PFSK-1 (cell line): Measurements from ENCODE around the gene SLC6A12.

ENCODE experiments used
- FOXP2 ChIP-seq: optimal IDR thresholded peaks from 2 replicates; pipeline ENCODE3; 2011; ENCODE audit warnings: borderline replicate concordance, control low read depth, inconsistent platforms; ENCODE audit not compliant: insufficient read depth; ENCODE audit errors: extremely low read length, extremely low read depth
- POLR2AphosphoS5 ChIP-seq: IDR thresholded peaks from 2 replicates; pipeline ENCODE4 v1.6.1; 2012; ENCODE audit warnings: low read depth, mild to moderate bottlenecking, control low read depth, low read length, moderate library complexity
- SIN3A ChIP-seq: IDR thresholded peaks from 2 replicates; pipeline ENCODE4 v1.6.1; 2012; ENCODE audit warnings: mild to moderate bottlenecking, low read length, moderate library complexity, borderline replicate concordance; ENCODE audit not compliant: insufficient read depth
- TAF1 ChIP-seq: IDR thresholded peaks from 2 replicates; pipeline ENCODE4 v1.6.1; 2012; ENCODE audit warnings: low read length, control low read depth, borderline replicate concordance; ENCODE audit not compliant: insufficient read depth
- TF ChIP-seq, protein P1 (sequence below), 2 experiments: IDR thresholded peaks; 2 replicates each; pipeline versions ENCODE4 v1.6.1 to v1.8.0; 2011 to 2012; ENCODE audit warnings: low read depth in 2 of 2, low read length in 2 of 2, control low read depth in 1 of 2, inconsistent platforms in 1 of 2, mild to moderate bottlenecking in 1 of 2, moderate library complexity in 1 of 2; ENCODE audit not compliant: insufficient read depth in 1 of 2

Gene SLC6A12

DNA sequence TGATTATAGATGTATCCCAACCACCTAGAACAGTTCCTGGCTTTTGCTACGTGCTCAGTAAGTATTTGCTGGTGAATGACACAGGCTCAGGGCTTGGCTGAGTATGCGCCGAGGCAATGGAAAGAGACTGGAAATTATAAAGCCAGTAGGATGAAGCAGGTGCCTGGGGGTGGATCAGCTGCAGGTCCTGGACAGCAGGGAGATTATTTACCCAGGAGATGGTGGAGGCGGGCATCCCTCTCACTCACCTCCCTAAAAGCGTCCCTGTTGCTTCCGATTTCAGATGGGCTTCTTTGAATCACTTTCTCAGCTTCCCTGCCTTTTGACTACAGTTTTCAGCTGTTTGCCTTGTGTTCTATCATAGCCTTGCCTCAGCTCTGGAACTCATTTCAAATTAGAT lies 42.3 kb upstream of the SLC6A12 start:
- no peak for TF ChIP-seq FOXP2
- TF ChIP-seq TAF1, result no peak
- no peak for TF ChIP-seq SIN3A

DNA sequence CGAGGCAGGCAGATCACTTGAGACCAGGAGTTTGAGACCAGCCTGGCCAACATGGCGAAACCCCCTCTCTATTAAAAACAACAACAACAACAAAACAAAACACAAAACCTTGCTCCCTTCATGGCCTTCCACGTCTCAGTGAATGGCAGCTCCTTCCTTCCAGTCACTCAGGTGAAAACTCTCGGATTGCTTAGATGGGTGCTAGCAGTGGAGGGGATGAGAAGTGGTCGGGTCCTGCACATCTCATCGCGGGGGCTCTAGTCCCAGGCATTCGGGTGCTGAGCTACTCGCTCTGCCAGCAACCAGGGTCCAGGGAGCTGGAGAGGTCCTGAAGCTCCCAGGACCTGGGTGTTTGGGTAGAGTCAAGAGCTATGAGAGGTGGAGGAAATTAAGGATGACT lies 41.0 kb upstream of the SLC6A12 start:
- TF ChIP-seq POLR2AphosphoS5 (no peak), SIN3A (no peak), TAF1 (no peak), FOXP2 (no peak)
- TF ChIP-seq, protein P1, sequence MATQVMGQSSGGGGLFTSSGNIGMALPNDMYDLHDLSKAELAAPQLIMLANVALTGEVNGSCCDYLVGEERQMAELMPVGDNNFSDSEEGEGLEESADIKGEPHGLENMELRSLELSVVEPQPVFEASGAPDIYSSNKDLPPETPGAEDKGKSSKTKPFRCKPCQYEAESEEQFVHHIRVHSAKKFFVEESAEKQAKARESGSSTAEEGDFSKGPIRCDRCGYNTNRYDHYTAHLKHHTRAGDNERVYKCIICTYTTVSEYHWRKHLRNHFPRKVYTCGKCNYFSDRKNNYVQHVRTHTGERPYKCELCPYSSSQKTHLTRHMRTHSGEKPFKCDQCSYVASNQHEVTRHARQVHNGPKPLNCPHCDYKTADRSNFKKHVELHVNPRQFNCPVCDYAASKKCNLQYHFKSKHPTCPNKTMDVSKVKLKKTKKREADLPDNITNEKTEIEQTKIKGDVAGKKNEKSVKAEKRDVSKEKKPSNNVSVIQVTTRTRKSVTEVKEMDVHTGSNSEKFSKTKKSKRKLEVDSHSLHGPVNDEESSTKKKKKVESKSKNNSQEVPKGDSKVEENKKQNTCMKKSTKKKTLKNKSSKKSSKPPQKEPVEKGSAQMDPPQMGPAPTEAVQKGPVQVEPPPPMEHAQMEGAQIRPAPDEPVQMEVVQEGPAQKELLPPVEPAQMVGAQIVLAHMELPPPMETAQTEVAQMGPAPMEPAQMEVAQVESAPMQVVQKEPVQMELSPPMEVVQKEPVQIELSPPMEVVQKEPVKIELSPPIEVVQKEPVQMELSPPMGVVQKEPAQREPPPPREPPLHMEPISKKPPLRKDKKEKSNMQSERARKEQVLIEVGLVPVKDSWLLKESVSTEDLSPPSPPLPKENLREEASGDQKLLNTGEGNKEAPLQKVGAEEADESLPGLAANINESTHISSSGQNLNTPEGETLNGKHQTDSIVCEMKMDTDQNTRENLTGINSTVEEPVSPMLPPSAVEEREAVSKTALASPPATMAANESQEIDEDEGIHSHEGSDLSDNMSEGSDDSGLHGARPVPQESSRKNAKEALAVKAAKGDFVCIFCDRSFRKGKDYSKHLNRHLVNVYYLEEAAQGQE (IDR thresholded peaks at IDR 0.05; ENCODE audit: insufficient read depth in 1 of 2, low read depth in 2 of 2, low read length in 2 of 2), result no peak

DNA sequence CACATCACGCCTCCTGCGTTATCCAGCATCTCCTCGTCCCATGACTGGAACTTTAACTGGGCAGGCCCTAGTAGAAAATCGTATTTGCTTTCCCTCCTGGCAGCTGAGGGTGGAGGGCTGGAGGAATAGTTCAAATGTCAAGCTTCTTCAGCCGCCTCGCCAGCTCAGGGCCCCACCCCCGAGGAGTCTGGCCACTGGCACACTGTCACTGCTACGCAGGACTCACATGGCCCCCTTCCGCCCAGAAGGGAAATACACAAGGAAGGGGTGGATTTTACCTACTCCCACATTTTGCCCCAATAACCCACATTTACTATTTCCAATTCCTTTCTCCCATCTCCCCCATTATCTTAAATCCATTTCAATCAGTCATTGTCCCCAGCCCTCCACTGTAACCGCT lies 40.1 kb upstream of the SLC6A12 start:
- TF ChIP-seq TAF1 (no peak), POLR2AphosphoS5 (no peak), FOXP2 (no peak), SIN3A (no peak)
- TF ChIP-seq, protein P1 (IDR thresholded peaks at IDR 0.05; ENCODE audit: insufficient read depth in 1 of 2, low read depth in 2 of 2, low read length in 2 of 2), result no peak

DNA sequence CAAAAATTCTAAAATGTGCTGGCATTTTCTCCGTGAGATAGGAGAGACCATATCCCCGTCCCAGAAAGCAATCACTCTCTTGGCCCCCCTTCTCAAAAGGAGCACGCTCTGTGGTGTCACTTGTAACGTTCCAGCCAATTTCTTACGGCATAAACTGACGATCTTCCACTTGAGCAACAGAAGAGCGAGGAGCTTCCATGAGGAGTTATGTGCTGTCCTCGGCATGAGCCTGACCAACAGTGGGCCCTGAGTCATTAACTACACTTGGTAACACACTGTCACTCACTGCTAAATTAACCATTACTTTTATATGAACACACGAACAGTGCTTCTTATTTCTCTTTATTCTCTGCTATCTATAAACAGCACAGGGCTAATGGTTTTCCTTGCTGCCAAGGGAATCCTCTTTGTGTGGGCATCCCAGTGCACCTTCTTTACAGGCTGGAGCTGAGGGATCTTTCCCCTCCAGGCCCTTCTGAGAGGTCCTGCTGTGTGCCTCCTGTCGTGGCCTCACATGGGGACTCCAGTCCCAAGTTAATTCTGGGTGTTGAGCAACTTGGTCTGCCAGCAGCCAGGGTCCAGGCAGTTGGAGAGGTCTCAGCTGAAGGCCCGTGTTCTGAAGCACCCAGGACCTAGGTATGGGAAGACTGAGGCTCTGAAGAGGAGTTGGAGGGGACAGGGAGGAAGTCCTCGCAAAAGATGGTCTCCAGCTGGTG lies 39.3 kb upstream of the SLC6A12 start:
- TF ChIP-seq FOXP2, result no peak
- TF ChIP-seq, protein P1 (IDR thresholded peaks at IDR 0.05; ENCODE audit: insufficient read depth in 1 of 2, low read depth in 2 of 2, low read length in 2 of 2), result no peak
- TF ChIP-seq POLR2AphosphoS5, result no peak
- TF ChIP-seq TAF1, result no peak
- TF ChIP-seq SIN3A, result no peak

DNA sequence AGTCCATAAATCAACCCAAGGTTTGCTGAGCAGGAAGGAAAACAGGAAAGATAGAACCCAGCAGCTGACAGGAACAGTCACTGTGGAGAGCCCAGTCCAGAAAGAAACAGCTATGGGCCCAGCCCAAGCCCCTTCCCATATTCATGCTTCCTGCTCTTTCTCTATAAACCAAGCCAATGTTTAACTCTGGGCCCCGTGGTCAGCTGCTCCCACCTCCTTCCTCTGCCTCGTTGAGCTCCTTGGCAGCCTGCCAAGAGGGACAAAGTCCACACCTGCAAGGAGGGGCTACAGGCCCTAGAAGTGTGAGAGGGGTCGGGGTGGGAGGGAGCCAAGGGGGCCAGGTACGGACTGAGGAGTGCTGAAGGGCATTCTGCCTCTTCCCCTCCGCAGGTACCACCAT lies 38.7 kb upstream of the SLC6A12 start:
- TF ChIP-seq POLR2AphosphoS5, result no peak
- no peak for TF ChIP-seq TAF1
- TF ChIP-seq, protein P1 (IDR thresholded peaks at IDR 0.05; ENCODE audit: insufficient read depth in 1 of 2, low read depth in 2 of 2, low read length in 2 of 2), result no peak
- TF ChIP-seq SIN3A, result no peak
- TF ChIP-seq FOXP2, result no peak
